GM10248 (cell line): Measurements from ENCODE around the gene PEAK3.

ENCODE experiments used
- CTCF ChIA-PET: fragments of 300-600 bp; sonication (Branson Sonifier 250); formaldehyde crosslinking; extraction: SDS; loops from one replicate; lab custom pipeline; 2021; ENCODE audit warnings: antibody characterized with exemption; lab: Yijun Ruan, JAX
- POLR2A ChIA-PET: fragments of 350-650 bp; sonication (Branson Sonifier 250); formaldehyde crosslinking; extraction: SDS; loops from one replicate; lab custom pipeline; 2020; ENCODE audit warnings: antibody characterized with exemption; lab: Yijun Ruan, JAX
- DNase-seq: peaks from one replicate; pipeline ENCODE4 v3.0.0; 2012; ENCODE audit errors: extremely low spot score
- CTCF ChIP-seq: IDR thresholded peaks from 2 replicates; pipeline ENCODE4 v1.5.1; 2012; ENCODE audit warnings: mild to moderate bottlenecking, low read depth; ENCODE audit errors: extremely low read depth, missing control alignments, control extremely low read depth

The PEAK3 gene

DNA sequence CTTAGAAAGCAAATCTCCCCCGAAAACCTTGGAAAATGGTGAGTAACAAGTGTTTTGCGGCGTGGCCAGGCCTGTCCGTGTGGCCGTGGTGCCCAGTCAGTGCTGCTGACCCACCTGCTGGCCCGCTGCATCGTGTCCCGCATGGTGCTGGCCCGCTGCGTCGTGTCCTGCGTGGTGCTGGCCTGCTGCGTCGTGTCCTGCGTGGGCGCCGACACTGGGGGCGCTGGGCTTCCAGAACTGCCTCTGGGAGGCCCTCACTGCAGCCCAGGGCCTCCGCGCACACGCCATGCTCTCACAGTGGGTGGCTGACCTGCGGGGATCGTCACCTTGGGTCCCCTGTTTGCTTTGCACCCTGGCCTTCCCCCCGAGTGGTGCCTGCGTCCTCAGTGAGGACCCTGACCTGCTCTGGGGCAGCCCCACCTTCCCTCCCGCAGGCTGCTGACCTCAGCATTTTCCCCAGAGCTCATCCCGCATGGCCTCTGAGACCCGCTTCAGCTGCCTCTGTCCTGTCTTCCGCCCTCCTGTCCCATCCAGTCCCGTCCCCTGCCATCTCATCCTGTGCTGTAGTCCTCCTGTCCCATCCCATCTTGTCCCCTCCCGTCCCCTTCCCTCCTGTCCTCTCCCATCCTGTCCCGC, 56.4 kb downstream of the PEAK3 start:
- POLR2A ChIA-PET = interaction anchor here (0.5 kb wide), 1 partner anchor 192 kb away, joined by 3 read pairs; no protein-coding TSS in a partner anchor
- CTCF ChIA-PET = interaction anchor here (1.3 to 3.7 kb wide), 2 partner anchors 10 to 68 kb away, joined by 3 to 14 read pairs; partner anchors contain the start of gene PLEKHJ1
- TF ChIP-seq CTCF = no peak
- DNase-seq = no peak

DNA sequence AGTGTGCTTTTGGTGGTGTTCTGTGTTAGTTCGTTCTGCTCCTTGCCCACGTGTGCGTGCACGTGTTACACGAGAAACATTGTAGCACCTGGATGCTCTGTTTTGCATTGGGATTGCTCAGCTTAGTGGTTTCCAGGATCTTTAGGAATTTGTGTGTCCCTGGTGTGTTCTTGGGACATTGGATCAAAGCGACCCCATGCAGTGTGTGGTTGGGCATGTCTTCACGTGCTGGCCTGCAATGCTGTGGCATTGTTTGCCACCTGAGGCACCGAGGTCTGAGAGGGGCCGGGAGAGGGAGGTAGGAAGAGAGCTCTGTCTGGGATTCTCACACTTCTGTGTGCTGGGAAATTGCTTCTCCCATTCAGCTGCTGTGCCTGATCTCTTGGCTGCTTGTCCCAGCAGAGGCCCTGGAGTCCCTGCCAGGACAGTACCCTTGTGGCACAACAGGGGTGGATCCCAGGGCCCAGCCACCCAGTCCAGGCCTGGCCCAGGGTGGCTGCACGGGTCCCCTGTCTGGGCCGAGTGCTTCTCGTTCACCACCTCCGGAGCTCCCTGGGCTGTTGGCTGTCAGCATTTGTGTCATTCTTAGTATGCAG, 57.1 kb downstream of the PEAK3 start:
- TF ChIP-seq CTCF = no peak
- POLR2A ChIA-PET = interaction anchor here (0.5 kb wide), 1 partner anchor 193 kb away, joined by 3 read pairs; no protein-coding TSS in a partner anchor
- CTCF ChIA-PET = interaction anchor here (3.7 kb wide), 1 partner anchor 11 kb away, joined by 14 read pairs; the partner anchor contains the start of gene PLEKHJ1
- no peak for DNase-seq
